ENCODE data around the gene NWD2.
"Not testable (repeated sequence)": the region's sequence is repeated elsewhere in the genome, so short reads cannot be mapped to it uniquely, and the experiment has no call there.

NWD2 gene

GRCh38 chr4:37400241-37400881, 155.8 kb downstream of the NWD2 start:
- no peak for TF ChIP-seq CTCF (IDR thresholded peaks at IDR 0.05; ENCODE audit: control insufficient read depth, extremely low read depth, insufficient read depth)
- DNase-seq (ENCODE audit: low read depth), result no peak

GRCh38 chr4:37407938-37408826, 163.6 kb downstream of the NWD2 start:
- DNase-seq (ENCODE audit: low read depth); H3K4me3 ChIP-seq (ENCODE audit: low read depth, low read length): not testable (repeated sequence)

More at GRCh38 chr4:37400241-37400881, 155.8 kb downstream of the NWD2 start:
- no peak overlapping the region for H3K4me3 ChIP-seq (ENCODE audit: low read depth, low read length)

GRCh38 chr4:37413612-37414011, 169.1 kb downstream of the NWD2 start:
- DNase-seq (ENCODE audit: low read depth); H3K4me3 ChIP-seq (ENCODE audit: low read depth, low read length): not testable (repeated sequence)

- TF ChIP-seq CTCF (IDR thresholded peaks at IDR 0.05; ENCODE audit: control insufficient read depth, extremely low read depth, insufficient read depth), result no peak
- DNase-seq (ENCODE audit: low read depth), result no peak
- no peak overlapping the region for H3K4me3 ChIP-seq (ENCODE audit: low read depth, low read length)
Measured at GRCh38 chr4:37415845-37416369, 171.4 kb downstream of the NWD2 start.

- TF ChIP-seq CTCF (IDR thresholded peaks at IDR 0.05; ENCODE audit: control insufficient read depth, extremely low read depth, insufficient read depth), result no peak
- no peak for DNase-seq (ENCODE audit: low read depth)
- H3K4me3 ChIP-seq (ENCODE audit: low read depth, low read length), result no peak overlapping the region
Measured at GRCh38 chr4:37421614-37422013, 177.1 kb downstream of the NWD2 start.

- TF ChIP-seq CTCF (IDR thresholded peaks at IDR 0.05; ENCODE audit: control insufficient read depth, extremely low read depth, insufficient read depth), result no peak
- no peak overlapping the region for H3K4me3 ChIP-seq (ENCODE audit: low read depth, low read length)
- no peak for DNase-seq (ENCODE audit: low read depth)
Measured at GRCh38 chr4:37422102-37422501, 177.6 kb downstream of the NWD2 start.

GRCh38 chr4:37422638-37423037, 178.1 kb downstream of the NWD2 start:
- no peak for DNase-seq (ENCODE audit: low read depth)
- H3K4me3 ChIP-seq (ENCODE audit: low read depth, low read length), result no peak overlapping the region
- TF ChIP-seq CTCF (IDR thresholded peaks at IDR 0.05; ENCODE audit: control insufficient read depth, extremely low read depth, insufficient read depth), result no peak
